Osteoblast (primary cell): ENCODE measurements around the gene SRCAP. TPM values are rescaled to one million over a fixed set of nuclear protein-coding genes. Genes with fewer than 3 reads are reported as not detected.

ENCODE experiments used
- DNase-seq: peaks from one replicate; pipeline ENCODE4 v3.0.0; 2011; ENCODE audit warnings: low spot score, mixed read lengths; ENCODE audit not compliant: insufficient read length; ENCODE audit errors: missing footprints
- H2AFZ ChIP-seq: 2 replicates; pipeline ENCODE4 v1.6.0; 2011; ENCODE audit warnings: mild to moderate bottlenecking, low read length
- H3K27ac ChIP-seq: 2 replicates; pipeline ENCODE4 v1.5.1; 2011; ENCODE audit warnings: mild to moderate bottlenecking, low read depth, low read length, moderate library complexity
- H3K27me3 ChIP-seq: 2 replicates; pipeline ENCODE4 v1.6.0; 2012; ENCODE audit warnings: mild to moderate bottlenecking, control low read depth, inconsistent platforms, low read length, moderate library complexity; ENCODE audit not compliant: insufficient read depth
- H3K36me3 ChIP-seq: 2 replicates; pipeline ENCODE4 v1.5.1; 2011; ENCODE audit warnings: mild to moderate bottlenecking, low read length, control low read depth, moderate library complexity; ENCODE audit not compliant: insufficient read depth
- H3K4me1 ChIP-seq: 2 replicates; pipeline ENCODE4 v1.5.1; 2011; ENCODE audit warnings: mild to moderate bottlenecking, low read length, control low read depth, moderate library complexity; ENCODE audit not compliant: insufficient read depth
- H3K4me2 ChIP-seq: 2 replicates; pipeline ENCODE4 v1.6.0; 2011; ENCODE audit warnings: mild to moderate bottlenecking, low read length; ENCODE audit not compliant: insufficient read depth
- H3K4me3 ChIP-seq: fragments of 200-600 bp; sonication (generic); 3 replicates; pipeline ENCODE4 v1.5.1; 2012; ENCODE audit warnings: mild to moderate bottlenecking, low read length, inconsistent platforms; ENCODE audit not compliant: insufficient read depth
- H3K79me2 ChIP-seq: 2 replicates; pipeline ENCODE4 v1.6.0; 2012; ENCODE audit warnings: mild to moderate bottlenecking, low read length, control low read depth, inconsistent platforms; ENCODE audit not compliant: insufficient read depth
- H3K9me3 ChIP-seq: 2 replicates; pipeline ENCODE4 v1.5.1; 2011; ENCODE audit warnings: low read depth, low read length, control low read depth
- H4K20me1 ChIP-seq: 2 replicates; pipeline ENCODE4 v1.6.0; 2012; ENCODE audit warnings: mild to moderate bottlenecking, low read length, control low read depth; ENCODE audit not compliant: insufficient read depth
- CTCF ChIP-seq: IDR thresholded peaks from 2 replicates; pipeline ENCODE4 v1.5.1; 2011; ENCODE audit warnings: mild to moderate bottlenecking, low read depth, low read length, moderate library complexity; ENCODE audit errors: extremely low read depth
- total RNA-seq: library from RNA; depleted of rRNA; stranded (reverse); fragments of >200 nt; gene quantifications from 2 replicates; pipeline ENCODE4 v1.2.3, GENCODE V29; 2012

SRCAP gene
- total RNA-seq, 1 donor, result 16.3 TPM

- DNase-seq, result peak; percentile 14
- Histone ChIP-seq H3K9me3 (no peaks in the 10 kb centered on the region), H3K79me2 (peaks cover 30% of the 10 kb centered on the region), H2AFZ (no peak overlapping the region), H4K20me1 (peaks cover 20% of the 10 kb centered on the region), H3K4me3 (no peak overlapping the region), H3K36me3 (peaks cover 30% of the 10 kb centered on the region), H3K27ac (no peak overlapping the region), H3K4me1 (peaks cover 25% of the 10 kb centered on the region), H3K27me3 (no peaks in the 10 kb centered on the region), H3K4me2 (peak overlapping the region; percentile 100)
- no peak for TF ChIP-seq CTCF
These were observed 61.1 kb downstream of the SRCAP start for GRCh38 chr16:30760001-30760559.

GRCh38 chr16:30760577-30761426, 61.8 kb downstream of the SRCAP start:
- TF ChIP-seq CTCF, result no peak
- peak overlapping the region; percentile 94 for H3K4me3 ChIP-seq

DNA sequence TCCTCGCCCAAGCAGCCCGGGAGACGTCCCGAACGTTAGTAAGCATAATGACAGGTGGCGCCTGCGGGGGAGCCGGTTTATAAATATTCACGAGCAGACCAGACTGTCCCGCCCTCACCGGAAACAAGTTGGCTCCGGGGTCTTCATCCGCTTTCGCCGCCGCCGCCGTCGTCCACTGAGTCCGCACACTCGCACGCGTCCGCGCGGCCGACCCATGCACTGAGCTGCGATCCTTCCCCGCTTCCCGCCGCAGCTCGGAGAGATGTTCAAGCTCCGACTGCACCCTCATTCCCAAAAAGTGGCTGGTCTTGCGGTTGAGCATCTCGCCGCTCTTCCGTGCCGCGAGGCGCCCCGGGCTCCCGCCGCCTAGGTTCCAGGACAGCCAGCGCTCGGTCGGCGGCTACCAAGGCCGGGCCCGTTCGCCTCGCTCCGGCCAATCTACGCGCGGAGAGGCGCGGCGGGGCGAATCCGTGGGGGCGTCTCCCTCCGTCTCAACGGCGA, 62.5 kb downstream of the SRCAP start:
- peak overlapping the region; percentile 91 for H3K27ac ChIP-seq
- H3K4me1 ChIP-seq, result peaks cover 25% of the 10 kb centered on the region
- H3K4me2 ChIP-seq, result peak overlapping the region; percentile 100
- peak; percentile 91 for DNase-seq
- TF ChIP-seq CTCF, result no peak
- peak overlapping the region; percentile 94 for H3K4me3 ChIP-seq
- peaks cover 33% of the 10 kb centered on the region for H3K79me2 ChIP-seq
- H2AFZ ChIP-seq, result peak overlapping the region; percentile 95
- peaks cover 39% of the 10 kb centered on the region for H3K36me3 ChIP-seq
- H4K20me1 ChIP-seq, result peaks cover 20% of the 10 kb centered on the region
- H3K9me3 ChIP-seq, result no peaks in the 10 kb centered on the region
- H3K27me3 ChIP-seq, result no peaks in the 10 kb centered on the region

More at GRCh38 chr16:30760577-30761426, 61.8 kb downstream of the SRCAP start:
- H3K27me3 ChIP-seq, result no peaks in the 10 kb centered on the region
- H3K4me1 ChIP-seq, result peaks cover 25% of the 10 kb centered on the region
- H3K9me3 ChIP-seq, result no peaks in the 10 kb centered on the region
- H3K4me2 ChIP-seq, result peak overlapping the region; percentile 100
- H4K20me1 ChIP-seq, result peaks cover 20% of the 10 kb centered on the region
- H3K27ac ChIP-seq, result peak overlapping the region; percentile 91
- peak overlapping the region; percentile 95 for H2AFZ ChIP-seq
- H3K79me2 ChIP-seq, result peaks cover 33% of the 10 kb centered on the region
- peak; percentile 83 for DNase-seq
- H3K36me3 ChIP-seq, result peaks cover 37% of the 10 kb centered on the region
